IPS-NIHi11 (cell line): ENCODE data around the gene AIP.
A peak's percentile ranks its signal among the peaks of the same experiment; 100 is the strongest.

Experiments
- DNase-seq: peaks from one replicate; pipeline ENCODE4 v3.0.0; 2012; ENCODE audit warnings: mixed read lengths, low spot score

Gene AIP

GRCh38 chr11:67482827-67483798, at the start of gene AIP:
Gene AIP (plus strand): TSS chr11:67483026. CDS start chr11:67483159, 133 bp downstream.
- peak; percentile 99 for DNase-seq

GRCh38 chr11:67433536-67434394, 49.1 kb upstream of the AIP start:
- DNase-seq: no peak

DNA sequence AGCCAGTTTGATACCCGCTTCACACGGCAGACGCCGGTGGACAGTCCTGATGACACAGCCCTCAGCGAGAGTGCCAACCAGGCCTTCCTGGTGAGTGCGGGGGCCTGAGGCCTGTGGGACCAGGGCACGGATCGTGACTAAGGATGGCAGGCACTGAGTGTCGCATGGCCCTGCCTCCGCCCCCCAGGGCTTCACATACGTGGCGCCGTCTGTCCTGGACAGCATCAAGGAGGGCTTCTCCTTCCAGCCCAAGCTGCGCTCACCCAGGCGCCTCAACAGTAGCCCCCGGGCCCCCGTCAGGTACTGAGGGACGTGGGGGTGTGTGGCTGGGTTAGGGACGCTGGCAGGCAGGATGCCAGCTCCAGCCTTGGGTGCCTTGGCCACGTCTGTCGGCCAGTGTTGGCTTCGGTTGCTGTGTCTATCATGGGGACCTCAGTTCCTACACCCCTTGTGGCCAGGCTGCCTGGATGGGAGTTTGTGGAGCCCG, 48.4 kb upstream of the AIP start:
- no peak for DNase-seq

DNA sequence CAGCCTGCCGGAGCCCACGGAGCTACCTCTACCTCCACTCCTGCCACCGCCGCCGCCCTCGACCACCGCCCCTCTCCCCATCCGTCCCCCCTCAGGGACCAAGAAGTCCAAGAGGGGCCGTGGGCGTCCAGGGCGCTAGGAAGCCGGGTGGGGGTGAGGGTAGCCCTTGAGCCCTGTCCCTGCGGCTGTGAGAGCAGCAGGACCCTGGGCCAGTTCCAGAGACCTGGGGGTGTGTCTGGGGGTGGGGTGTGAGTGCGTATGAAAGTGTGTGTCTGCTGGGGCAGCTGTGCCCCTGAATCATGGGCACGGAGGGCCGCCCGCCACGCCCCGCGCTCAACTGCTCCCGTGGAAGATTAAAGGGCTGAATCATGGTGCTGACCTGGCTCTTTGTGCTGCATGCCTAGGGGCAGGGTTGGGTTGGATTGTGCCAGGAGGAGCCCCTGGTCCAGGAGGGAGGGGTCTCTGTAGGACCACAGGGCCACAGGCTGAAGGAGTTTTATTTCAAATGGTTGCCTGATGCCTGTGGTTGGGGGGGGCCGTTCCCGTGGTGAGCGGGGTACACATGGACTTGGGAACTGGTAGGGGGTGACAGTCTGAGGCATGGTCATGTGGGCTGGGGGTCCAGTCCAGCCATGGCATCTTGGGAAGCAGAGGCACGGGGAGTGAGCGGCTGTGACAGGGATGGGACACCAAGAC, 47.6 kb upstream of the AIP start:
- DNase-seq: no peak

GRCh38 chr11:67435727-67436458, 46.9 kb upstream of the AIP start:
- DNase-seq: no peak

DNA sequence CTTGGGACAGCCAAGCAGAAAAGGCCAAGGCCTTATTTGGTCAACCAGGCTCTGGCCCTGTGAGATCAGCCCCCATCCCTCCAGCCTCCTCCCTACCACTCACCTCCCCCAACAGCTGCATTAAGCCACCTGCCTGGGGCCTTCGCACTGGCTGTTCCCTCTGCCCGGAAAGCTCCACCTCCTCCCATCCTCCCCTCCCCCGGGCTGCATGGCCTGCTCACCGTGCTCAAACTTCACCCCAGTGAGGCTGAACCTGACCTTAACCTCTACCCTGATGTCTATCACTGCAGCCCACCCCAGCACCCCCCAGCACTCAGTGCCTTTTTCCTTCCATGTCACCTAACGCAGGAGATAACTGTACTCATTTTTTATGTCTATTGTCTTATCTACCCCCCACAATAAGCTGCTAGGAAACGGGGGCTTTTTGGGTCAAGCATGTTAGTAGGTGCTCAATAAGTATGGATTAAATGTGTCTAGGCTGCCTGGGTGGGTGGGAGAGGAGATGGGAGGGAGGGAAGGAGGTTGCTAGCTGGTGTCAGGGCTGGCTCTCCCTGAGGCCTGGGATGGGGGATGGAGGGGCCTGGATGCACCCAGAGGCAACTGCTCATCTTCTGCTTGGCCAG, 46.3 kb upstream of the AIP start:
- DNase-seq: peak; percentile 84

GRCh38 chr11:67437082-67437808, 45.6 kb upstream of the AIP start, which contains the start of gene PTPRCAP:
Gene PTPRCAP (minus strand): TSS chr11:67437682. CDS start chr11:67437619, 63 bp downstream.
- DNase-seq: no peak

GRCh38 chr11:67437809-67438157, 45.0 kb upstream of the AIP start:
- DNase-seq: no peak

GRCh38 chr11:67438158-67438902, 44.5 kb upstream of the AIP start:
- no peak for DNase-seq

- DNase-seq: no peak
These were observed 43.3 kb upstream of the AIP start for GRCh38 chr11:67439321-67440228.

- DNase-seq: no peak
These were observed 42.4 kb upstream of the AIP start for GRCh38 chr11:67440229-67441097.

DNA sequence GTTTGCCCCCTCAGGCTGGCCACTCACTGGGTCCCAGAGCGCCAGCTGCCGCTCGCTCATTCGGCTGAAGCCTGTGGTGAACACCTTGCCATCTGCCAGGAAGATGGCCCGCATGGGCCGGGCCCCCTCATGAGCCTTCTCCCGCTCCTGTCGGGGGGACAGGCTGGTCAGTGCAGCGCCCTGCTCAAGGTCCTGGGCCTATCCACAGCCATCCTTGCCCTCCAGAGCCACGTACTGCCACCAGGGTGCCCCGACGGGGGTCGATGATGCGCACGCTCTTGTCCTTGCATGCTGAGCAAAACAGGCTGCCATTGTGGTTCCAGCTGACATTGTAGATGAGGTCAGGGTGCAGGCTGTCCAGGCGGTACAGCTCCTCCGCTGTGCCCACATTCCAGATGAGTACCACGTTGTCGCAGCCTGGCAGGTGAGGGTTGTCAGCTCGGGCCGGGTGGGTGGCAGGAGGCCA, 41.7 kb upstream of the AIP start:
- DNase-seq: no peak

GRCh38 chr11:67441731-67442351, 41.0 kb upstream of the AIP start:
- no peak for DNase-seq

DNA sequence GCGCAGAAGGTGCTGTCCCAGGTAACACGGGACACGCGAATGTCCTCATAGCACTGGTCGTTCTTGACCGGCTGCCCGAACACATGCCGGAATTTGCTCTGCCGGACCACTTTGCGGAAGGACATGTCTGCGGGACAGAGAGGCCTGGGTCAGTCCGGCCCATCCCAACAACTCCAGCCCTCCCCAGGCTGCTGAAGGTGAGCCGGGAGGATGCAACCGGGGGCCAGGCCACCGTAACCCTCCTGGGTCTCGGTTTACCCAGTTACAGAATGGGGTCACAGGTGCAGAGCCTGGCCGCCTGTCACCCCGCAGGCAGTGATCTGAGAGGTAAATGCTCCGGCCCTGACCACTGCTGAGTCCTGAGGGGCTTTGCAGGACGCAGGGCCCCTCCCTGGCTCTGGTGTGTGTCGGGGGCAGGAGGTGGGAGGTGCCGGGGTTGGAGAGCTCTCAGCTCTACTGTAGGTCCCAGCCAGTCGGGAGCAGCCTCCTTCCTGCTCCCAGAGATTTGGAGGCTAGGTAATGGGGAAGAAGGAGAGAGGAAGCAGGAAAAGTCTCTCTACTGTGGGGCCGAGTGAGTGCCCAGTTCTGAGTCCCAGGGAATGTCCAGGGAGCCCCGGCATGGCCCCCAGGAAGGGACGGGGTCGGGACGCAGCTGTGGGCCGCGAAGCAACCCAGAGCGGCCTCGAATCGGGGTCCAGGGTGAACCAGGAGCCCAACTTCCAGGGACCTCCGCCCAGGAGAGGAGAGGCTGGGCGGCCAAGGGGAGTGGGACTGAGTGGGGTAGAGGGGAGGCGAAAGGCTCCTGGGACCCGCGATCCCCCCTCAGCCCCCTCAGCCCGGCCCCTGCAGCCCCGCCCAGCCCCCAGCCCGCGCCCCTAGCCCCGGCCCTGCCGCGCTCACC, 40.1 kb upstream of the AIP start:
- DNase-seq: no peak

- no peak for DNase-seq
These were observed 37.3 kb upstream of the AIP start for GRCh38 chr11:67445515-67445914.

- no peak for DNase-seq
These were observed 34.6 kb upstream of the AIP start for GRCh38 chr11:67448220-67448609.
